Colonic mucosa (tissue), 4 donors: Measurements from ENCODE around the gene RPUSD1. TPM values are rescaled to one million over a fixed set of nuclear protein-coding genes. Genes with fewer than 3 reads are reported as not detected.

ENCODE experiments used
- DNase-seq: peaks from one replicate; pipeline ENCODE4 v3.0.0-alpha.2; 2020
- H3K27ac ChIP-seq: fragments of 200-600 bp; one replicate; pipeline ENCODE4 v1.8.0; 2021
- H3K27me3 ChIP-seq: fragments of 200-600 bp; one replicate; pipeline ENCODE4 v1.8.0; 2021
- H3K36me3 ChIP-seq: fragments of 200-600 bp; one replicate; pipeline ENCODE4 v1.8.0; 2021
- H3K4me1 ChIP-seq: fragments of 200-600 bp; one replicate; pipeline ENCODE4 v1.8.0; 2021; ENCODE audit warnings: mild to moderate bottlenecking
- H3K4me3 ChIP-seq: fragments of 200-600 bp; one replicate; pipeline ENCODE4 v1.8.0; 2021
- H3K9ac ChIP-seq, 2 donors: one replicate each; pipeline ENCODE4 v1.7.0; 2013; ENCODE audit warnings: control low read depth in 2 of 2, low read depth in 2 of 2, low read length in 2 of 2
- H3K9me3 ChIP-seq: fragments of 200-600 bp; one replicate; pipeline ENCODE4 v1.8.0; 2021
- intact Hi-C: fragments of 100-400 bp; cut with DNase I; formaldehyde crosslinking; loops from one replicate; pipeline ENCODE4 v1.14.1; 2022
- microRNA-seq: library from miRNA; unstranded; fragments of <30 nt; microRNA quantifications from one replicate; pipeline ENCODE4, GENCODE V29; 2019
- total RNA-seq, 2 donors: library from RNA; stranded (reverse); fragmentation: NEBNext Ultra II Directional in 1 of 2; extraction: Animal tissue kit (Norgen Biotek cat#: 25700) in 1 of 2; gene quantifications; one replicate each; pipeline ENCODE4 v1.2.1, GENCODE V29; 2021
- TF ChIP-seq, protein P1 (sequence below): fragments of 200-600 bp; IDR thresholded peaks from one replicate; pipeline ENCODE4 v1.8.0; 2022; ENCODE audit warnings: antibody characterized with exemption, mild to moderate bottlenecking
- donor health status: healthy.
- donor health status: DM: no; HTN: no; CAD: no.
- donor health status: DM: no; HTN: no; CAD: no.

The RPUSD1 gene
- total RNA-seq, 2 donors from 2014 or later = 17.3 to 35.6 TPM

DNA sequence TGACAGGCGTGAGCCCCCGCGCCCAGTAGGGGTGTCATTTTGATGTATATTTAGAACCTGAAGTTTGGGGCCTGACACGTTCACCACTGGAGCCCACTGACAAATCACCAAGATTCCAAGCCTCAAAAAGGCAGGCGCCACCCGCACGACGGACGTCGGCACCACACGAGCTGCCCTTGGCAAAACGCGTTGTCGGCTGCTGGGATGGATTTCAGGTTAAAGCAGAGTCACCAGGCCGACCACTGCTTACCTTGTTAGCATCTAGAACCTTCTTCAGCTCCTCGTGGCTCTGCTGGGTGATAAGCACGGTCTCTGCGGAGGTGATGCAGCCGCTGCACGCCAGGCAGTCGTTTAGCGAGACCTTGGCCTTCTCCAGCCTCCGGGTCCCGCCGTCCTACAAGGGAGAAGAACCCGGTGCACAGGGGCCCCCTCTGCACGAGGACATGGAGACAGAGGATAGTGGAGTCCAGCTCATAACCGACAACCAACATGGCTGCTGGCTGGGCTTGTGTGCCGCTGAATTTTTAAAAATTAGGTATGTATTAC is 51.2 kb downstream of the RPUSD1 start:
- no peak overlapping the region for H3K9ac ChIP-seq
- no peak for DNase-seq
- intact Hi-C loops = no loop called here
- H3K27ac ChIP-seq = no peak overlapping the region
- H3K4me3 ChIP-seq = no peak overlapping the region
- peaks cover 6% of the 10 kb centered on the region for H3K4me1 ChIP-seq
- peaks cover 8% of the 10 kb centered on the region for H3K36me3 ChIP-seq
- no peaks in the 10 kb centered on the region for H3K9me3 ChIP-seq
- no peaks in the 10 kb centered on the region for H3K27me3 ChIP-seq
- TF ChIP-seq, protein P1, sequence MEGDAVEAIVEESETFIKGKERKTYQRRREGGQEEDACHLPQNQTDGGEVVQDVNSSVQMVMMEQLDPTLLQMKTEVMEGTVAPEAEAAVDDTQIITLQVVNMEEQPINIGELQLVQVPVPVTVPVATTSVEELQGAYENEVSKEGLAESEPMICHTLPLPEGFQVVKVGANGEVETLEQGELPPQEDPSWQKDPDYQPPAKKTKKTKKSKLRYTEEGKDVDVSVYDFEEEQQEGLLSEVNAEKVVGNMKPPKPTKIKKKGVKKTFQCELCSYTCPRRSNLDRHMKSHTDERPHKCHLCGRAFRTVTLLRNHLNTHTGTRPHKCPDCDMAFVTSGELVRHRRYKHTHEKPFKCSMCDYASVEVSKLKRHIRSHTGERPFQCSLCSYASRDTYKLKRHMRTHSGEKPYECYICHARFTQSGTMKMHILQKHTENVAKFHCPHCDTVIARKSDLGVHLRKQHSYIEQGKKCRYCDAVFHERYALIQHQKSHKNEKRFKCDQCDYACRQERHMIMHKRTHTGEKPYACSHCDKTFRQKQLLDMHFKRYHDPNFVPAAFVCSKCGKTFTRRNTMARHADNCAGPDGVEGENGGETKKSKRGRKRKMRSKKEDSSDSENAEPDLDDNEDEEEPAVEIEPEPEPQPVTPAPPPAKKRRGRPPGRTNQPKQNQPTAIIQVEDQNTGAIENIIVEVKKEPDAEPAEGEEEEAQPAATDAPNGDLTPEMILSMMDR = no peak

DNA sequence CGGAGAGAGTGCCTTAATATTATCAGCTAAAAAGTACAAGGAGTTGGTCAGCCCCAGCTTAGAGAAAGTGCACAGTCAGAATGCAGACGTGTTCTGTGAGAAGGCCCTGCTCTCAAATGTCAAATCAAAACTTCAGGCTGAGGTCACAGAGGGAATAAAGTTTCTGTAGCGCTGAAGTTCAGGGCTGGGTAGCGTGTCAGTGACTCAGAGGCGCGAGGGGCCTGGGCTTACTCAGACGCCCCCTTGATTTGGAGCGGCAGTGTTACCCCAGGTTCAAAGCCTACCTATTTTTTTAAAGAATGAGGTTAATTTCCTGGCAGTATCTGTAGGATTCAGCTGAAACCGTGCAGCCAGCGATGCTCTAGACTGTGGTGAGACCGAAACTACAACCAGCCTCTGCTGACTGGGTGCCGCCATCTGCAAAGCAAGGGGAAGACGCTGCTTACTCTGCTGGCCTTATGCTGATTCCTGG is 52.2 kb downstream of the RPUSD1 start:
- TF ChIP-seq, protein P1 = no peak
- Histone ChIP-seq H3K4me1 (peaks cover 6% of the 10 kb centered on the region), H3K9ac (no peak overlapping the region), H3K36me3 (peaks cover 8% of the 10 kb centered on the region), H3K27me3 (no peaks in the 10 kb centered on the region), H3K27ac (no peak overlapping the region), H3K4me3 (no peak overlapping the region), H3K9me3 (no peaks in the 10 kb centered on the region)
- intact Hi-C loops = no loop called here
- no peak for DNase-seq

DNA sequence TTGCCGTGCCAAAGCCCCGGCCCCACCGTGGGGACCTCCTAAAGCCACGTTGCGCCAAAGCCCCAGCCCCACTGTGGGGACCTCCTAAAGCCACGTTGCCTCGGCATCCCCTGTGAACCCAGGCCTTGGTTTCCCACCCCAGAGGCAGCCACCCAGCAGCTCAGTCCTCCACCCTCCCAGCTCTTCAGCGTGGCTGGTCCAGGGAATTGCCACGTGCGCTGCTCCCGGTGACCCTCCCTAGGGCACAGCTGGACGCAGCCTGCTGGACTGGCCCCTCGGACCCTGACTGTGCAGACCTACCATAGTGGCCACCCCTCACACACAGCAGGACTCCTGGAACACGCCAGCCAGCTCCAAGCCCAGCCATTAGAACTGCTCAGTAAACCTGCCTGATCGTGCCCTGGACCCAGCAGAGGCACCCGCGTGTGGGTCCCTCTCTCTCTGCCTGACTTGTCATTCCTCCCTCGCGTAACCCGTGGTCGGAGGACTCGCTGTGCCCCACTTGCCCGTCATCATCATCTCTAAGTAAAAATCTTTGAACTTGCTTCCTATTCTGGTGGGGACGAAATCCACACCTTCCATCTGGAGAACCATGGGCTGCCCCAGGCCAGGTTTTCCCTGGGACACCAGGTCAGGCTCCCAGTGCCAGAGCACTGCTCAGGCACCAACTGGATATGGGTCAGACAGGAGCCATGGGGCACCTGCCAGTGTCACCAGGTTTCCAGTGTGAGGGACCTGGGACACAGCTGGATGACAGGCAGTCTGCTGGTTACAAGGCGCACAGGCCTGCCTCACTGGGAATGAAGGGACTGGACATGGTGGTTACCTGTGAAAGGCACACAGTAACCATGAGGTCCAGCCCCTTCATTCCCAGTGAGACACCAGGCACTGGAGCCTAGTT is 53.0 kb downstream of the RPUSD1 start:
- Histone ChIP-seq H3K9ac (no peak overlapping the region), H3K27me3 (no peaks in the 10 kb centered on the region), H3K9me3 (no peaks in the 10 kb centered on the region), H3K36me3 (peaks cover 8% of the 10 kb centered on the region), H3K27ac (no peak overlapping the region), H3K4me1 (peaks cover 6% of the 10 kb centered on the region), H3K4me3 (no peak overlapping the region)
- TF ChIP-seq, protein P1 = no peak
- intact Hi-C loops = no loop called here
- DNase-seq = no peak

Small RNAs within 50 kb of the gene (microRNA-seq; reads per million reads assigned to microRNA genes)
- gene MIR662 = not detected

Other genes with a start within 250 kb of the RPUSD1 start
- gene PRR35, start 228.0 kb downstream of the RPUSD1 start, total RNA-seq = not detected
- gene NHLRC4, start 221.4 kb downstream of the RPUSD1 start, total RNA-seq = under 1 TPM; 0.32 to 0.35 TPM
- 10 to 100 TPM; 25.6 to 59.3 TPM for gene PIGQ, start 218.4 kb downstream of the RPUSD1 start, total RNA-seq
- gene RAB40C, start 198.3 kb downstream of the RPUSD1 start, total RNA-seq = 10 to 100 TPM; 34.9 to 38.5 TPM
- 1 to 10 TPM in 1 of 2 donors, under 1 TPM in 1; 0.80 to 1.1 TPM for gene WFIKKN1, start 157.4 kb downstream of the RPUSD1 start, total RNA-seq
- gene METTL26, start 152.1 kb downstream of the RPUSD1 start, total RNA-seq = 100 to 1,000 TPM in 1 of 2 donors, 10 to 100 TPM in 1; 43.7 to 102 TPM
- 100 to 1,000 TPM; 132 to 158 TPM for gene MCRIP2, start 146.6 kb downstream of the RPUSD1 start, total RNA-seq
- gene WDR90, start 139.0 kb downstream of the RPUSD1 start, total RNA-seq = 100 to 1,000 TPM in 1 of 2 donors, 10 to 100 TPM in 1; 25.1 to 122 TPM
- gene RHOT2, start 120.2 kb downstream of the RPUSD1 start, total RNA-seq = 100 to 1,000 TPM; 112 to 182 TPM
- 1 to 10 TPM; 4.0 to 5.7 TPM for gene RHBDL1, start 112.7 kb downstream of the RPUSD1 start, total RNA-seq
- gene STUB1, start 108.0 kb downstream of the RPUSD1 start, total RNA-seq = 100 to 1,000 TPM in 1 of 2 donors, 10 to 100 TPM in 1; 96.7 to 159 TPM
- gene JMJD8, start 104.0 kb downstream of the RPUSD1 start, total RNA-seq = 10 to 100 TPM; 40.7 to 72.1 TPM
- 10 to 100 TPM in 1 of 2 donors, 1 to 10 TPM in 1; 8.5 to 18.8 TPM for gene WDR24, start 98.0 kb downstream of the RPUSD1 start, total RNA-seq
- 1 to 10 TPM; 2.0 to 2.2 TPM for gene FBXL16, start 82.6 kb downstream of the RPUSD1 start, total RNA-seq
- gene METRN, start 73.3 kb downstream of the RPUSD1 start, total RNA-seq = 10 to 100 TPM; 23.3 to 50.0 TPM
- 10 to 100 TPM; 42.1 to 83.1 TPM for gene ANTKMT, start 67.2 kb downstream of the RPUSD1 start, total RNA-seq
- gene CCDC78, start 61.9 kb downstream of the RPUSD1 start, total RNA-seq = 1 to 10 TPM in 1 of 2 donors, under 1 TPM in 1; 0.37 to 3.7 TPM
- gene HAGHL, start 61.3 kb downstream of the RPUSD1 start, total RNA-seq = 10 to 100 TPM in 1 of 2 donors, 1 to 10 TPM in 1; 2.6 to 13.0 TPM
- gene CIAO3, start 47.4 kb downstream of the RPUSD1 start, total RNA-seq = 10 to 100 TPM; 29.2 to 62.1 TPM
- 1 to 10 TPM; 1.4 to 1.8 TPM for gene MSLN, start 27.6 kb downstream of the RPUSD1 start, total RNA-seq
- 100 to 1,000 TPM in 1 of 2 donors, 10 to 100 TPM in 1; 16.5 to 111 TPM for gene CHTF18, start 239 bp upstream of the RPUSD1 start, total RNA-seq
- under 1 TPM in 1 of 2 donors, not detected in 1; 0.24 TPM for gene GNG13, start 12.4 kb upstream of the RPUSD1 start, total RNA-seq
- 10 to 100 TPM in 1 of 2 donors, 1 to 10 TPM in 1; 8.4 to 12.8 TPM for gene LMF1, start 182.6 kb upstream of the RPUSD1 start, total RNA-seq
- gene SOX8, start 193.4 kb upstream of the RPUSD1 start, total RNA-seq = under 1 TPM; 0.20 to 0.61 TPM